NT2/D1 (cell line): ENCODE measurements around the gene PCDHA2.
"Not testable (repeated sequence)": the region's sequence is repeated elsewhere in the genome, so short reads cannot be mapped to it uniquely, and the experiment has no call there.

ENCODE experiments used
- DNase-seq: peaks from one replicate; pipeline ENCODE4 v3.0.0-alpha.2; 2011; ENCODE audit warnings: low read depth, low spot score
- H3K27me3 ChIP-seq: 2 replicates; pipeline ENCODE4 v1.6.0; 2011; ENCODE audit warnings: mild to moderate bottlenecking; ENCODE audit not compliant: insufficient read length, insufficient read depth
- H3K36me3 ChIP-seq: 2 replicates; pipeline ENCODE4 v1.6.1; 2011; ENCODE audit warnings: mild to moderate bottlenecking, low read length, mixed read lengths; ENCODE audit not compliant: insufficient read depth, insufficient read length
- H3K4me1 ChIP-seq: 2 replicates; pipeline ENCODE4 v1.5.1; 2011; ENCODE audit not compliant: insufficient read depth, insufficient read length
- H3K4me3 ChIP-seq: 2 replicates; pipeline ENCODE4 v1.5.1; 2011; ENCODE audit warnings: low read depth; ENCODE audit not compliant: insufficient read length
- H3K9ac ChIP-seq: 2 replicates; pipeline ENCODE4 v1.6.0; 2011; ENCODE audit warnings: low read depth; ENCODE audit not compliant: insufficient read length
- H3K9me3 ChIP-seq: 2 replicates; pipeline ENCODE4 v1.5.1; 2011; ENCODE audit warnings: mild to moderate bottlenecking, low read length; ENCODE audit not compliant: insufficient read depth
- SUZ12 ChIP-seq: IDR thresholded peaks from 2 replicates; pipeline ENCODE4 v1.6.1; 2011; ENCODE audit not compliant: insufficient read length, insufficient read depth; ENCODE audit errors: extremely low read depth
- YY1 ChIP-seq: IDR thresholded peaks from 2 replicates; pipeline ENCODE4 v1.6.1; 2011; ENCODE audit not compliant: insufficient read length, insufficient read depth
- ZNF274 ChIP-seq: IDR thresholded peaks from 2 replicates; pipeline ENCODE4 v1.6.1; 2011; ENCODE audit warnings: mild to moderate bottlenecking, low read depth, low read length

PCDHA2 gene

DNA sequence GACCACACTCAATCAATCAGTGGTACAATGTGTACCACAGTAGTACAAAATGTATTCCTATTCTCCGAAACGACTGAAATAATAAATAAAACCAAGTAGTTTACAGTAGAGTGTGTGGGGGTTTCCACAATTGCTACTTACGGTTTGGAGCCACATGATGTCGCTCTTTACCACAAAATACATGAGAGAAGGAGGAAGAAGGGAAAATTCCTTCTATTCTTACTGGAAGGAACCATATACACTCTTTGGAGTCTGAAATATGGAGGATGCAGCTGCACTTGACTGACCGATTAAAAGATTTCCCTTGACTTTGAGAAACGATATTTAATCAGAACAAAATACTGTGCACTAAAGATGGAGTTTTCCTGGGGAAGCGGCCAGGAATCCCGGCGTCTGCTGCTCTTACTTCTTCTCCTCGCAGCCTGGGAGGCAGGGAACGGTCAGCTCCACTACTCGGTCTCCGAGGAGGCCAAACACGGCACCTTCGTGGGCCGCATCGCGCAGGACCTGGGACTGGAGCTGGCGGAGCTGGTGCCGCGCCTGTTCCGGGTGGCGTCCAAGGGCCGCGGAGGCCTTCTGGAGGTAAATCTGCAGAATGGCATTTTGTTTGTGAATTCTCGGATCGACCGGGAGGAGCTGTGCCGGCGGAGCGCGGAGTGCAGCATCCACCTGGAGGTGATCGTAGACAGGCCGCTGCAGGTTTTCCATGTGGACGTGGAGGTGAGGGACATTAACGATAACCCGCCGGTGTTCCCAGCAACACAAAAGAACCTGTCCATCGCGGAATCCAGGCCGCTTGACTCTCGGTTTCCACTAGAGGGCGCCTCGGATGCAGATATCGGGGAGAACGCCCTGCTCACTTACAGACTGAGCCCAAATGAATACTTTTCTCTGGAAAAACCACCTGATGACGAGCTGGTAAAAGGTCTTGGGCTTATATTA is 12.5 kb downstream of the PCDHA2 start, which contains the start of gene PCDHA4:
PCDHA4 (plus strand) TSS at position 235 of the 942 bp plus-strand sequence.
- Histone ChIP-seq H3K9me3 (no peaks in the 10 kb centered on the region; the same call in 1 of the 2 replicates), H3K4me3 (peak within 1 kb of the TSS; percentile 73), H3K27me3 (no peaks in the 10 kb centered on the region), H3K9ac (peak within 1 kb of the TSS; percentile 82), H3K4me1 (no peaks in the 10 kb centered on the region), H3K36me3 (no peaks in the 10 kb centered on the region)
- DNase-seq, result peak; percentile 43
- TF ChIP-seq ZNF274 (no peak), SUZ12 (no peak), YY1 (no peak)

DNA sequence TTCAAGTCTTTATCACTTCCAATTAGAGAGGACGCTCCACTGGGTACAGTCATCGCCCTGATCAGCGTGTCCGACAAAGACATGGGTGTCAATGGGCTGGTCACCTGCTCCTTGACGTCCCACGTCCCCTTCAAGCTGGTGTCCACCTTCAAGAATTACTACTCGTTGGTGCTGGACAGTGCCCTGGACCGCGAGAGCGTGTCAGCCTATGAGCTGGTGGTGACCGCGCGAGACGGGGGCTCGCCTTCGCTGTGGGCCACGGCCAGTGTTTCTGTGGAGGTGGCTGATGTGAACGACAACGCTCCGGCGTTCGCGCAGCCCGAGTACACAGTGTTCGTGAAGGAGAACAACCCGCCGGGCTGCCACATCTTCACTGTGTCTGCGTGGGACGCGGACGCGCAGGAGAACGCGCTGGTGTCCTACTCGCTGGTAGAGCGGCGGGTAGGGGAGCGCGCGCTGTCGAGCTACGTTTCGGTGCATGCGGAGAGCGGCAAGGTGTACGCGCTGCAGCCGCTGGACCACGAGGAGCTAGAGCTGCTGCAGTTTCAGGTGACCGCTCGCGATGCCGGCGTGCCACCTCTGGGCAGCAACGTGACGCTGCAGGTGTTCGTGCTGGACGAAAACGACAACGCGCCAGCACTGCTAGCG is 13.7 kb downstream of the PCDHA2 start:
- not testable (repeated sequence) for DNase-seq, H3K9me3 ChIP-seq, H3K36me3 ChIP-seq, H3K4me1 ChIP-seq, H3K4me3 ChIP-seq, H3K9ac ChIP-seq, H3K27me3 ChIP-seq

DNA sequence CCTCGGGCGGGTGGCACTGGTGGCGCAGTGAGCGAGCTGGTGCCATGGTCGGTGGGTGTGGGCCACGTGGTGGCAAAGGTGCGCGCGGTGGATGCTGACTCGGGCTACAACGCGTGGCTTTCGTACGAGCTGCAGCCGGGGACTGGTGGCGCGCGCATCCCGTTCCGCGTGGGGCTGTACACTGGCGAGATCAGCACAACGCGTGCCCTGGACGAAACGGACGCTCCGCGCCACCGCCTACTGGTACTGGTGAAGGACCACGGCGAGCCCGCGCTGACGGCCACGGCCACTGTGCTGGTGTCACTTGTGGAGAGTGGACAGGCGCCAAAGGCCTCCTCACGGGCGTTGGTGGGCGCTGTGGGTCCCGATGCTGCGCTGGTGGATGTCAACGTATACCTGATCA is 14.2 kb downstream of the PCDHA2 start:
- Histone ChIP-seq H3K4me3 (no peak overlapping the region), H3K9ac (no peak overlapping the region), H3K9me3 (no peaks in the 10 kb centered on the region), H3K4me1 (no peaks in the 10 kb centered on the region), H3K36me3 (no peaks in the 10 kb centered on the region), H3K27me3 (no peaks in the 10 kb centered on the region)
- no peak for DNase-seq
- TF ChIP-seq YY1, result no peak
- TF ChIP-seq SUZ12, result no peak
- no peak for TF ChIP-seq ZNF274

DNA sequence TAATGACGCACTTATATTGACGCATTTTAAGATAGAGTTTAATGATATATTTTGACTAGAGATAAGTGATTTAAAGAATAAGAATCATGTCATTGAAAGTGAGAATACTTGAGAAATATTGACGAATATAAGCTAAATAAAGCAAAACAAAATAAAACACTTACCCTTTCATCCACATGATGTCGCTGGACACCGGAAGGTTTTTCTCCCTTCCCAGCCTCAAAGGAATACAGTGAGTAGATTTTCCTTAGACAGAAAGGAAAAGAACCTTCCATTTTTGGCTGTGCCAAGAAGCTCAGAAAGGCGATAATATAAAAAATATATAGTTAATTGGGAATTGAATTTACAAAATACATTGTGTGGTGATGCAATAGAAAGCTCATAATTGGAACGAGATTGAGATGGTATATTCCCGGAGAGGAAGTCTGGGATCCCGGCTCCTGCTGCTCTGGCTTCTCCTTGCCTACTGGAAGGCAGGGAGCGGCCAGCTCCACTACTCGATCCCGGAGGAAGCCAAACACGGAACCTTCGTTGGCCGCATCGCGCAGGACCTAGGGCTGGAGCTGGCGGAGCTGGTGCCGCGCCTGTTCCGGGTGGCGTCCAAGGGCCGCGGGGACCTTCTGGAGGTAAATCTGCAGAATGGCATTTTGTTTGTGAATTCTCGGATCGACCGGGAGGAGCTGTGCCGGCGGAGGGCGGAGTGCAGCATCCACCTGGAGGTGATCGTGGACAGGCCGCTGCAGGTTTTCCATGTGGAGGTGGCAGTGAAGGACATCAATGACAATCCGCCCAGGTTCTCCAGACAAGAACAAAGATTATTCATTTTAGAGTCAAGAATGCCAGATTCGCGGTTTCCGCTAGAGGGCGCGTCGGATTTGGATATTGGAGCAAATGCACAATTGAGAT is 27.0 kb downstream of the PCDHA2 start, which contains the start of gene PCDHA5:
PCDHA5 (plus strand) TSS at position 239 of the 906 bp plus-strand sequence.
- Histone ChIP-seq H3K4me3 (no peak within 1 kb of the TSS), H3K27me3 (no peaks in the 10 kb centered on the region), H3K4me1 (no peaks in the 10 kb centered on the region), H3K9me3 (no peaks in the 10 kb centered on the region), H3K36me3 (no peaks in the 10 kb centered on the region), H3K9ac (no peak within 1 kb of the TSS)
- TF ChIP-seq ZNF274 (no peak), SUZ12 (no peak), YY1 (no peak)
- no peak for DNase-seq

DNA sequence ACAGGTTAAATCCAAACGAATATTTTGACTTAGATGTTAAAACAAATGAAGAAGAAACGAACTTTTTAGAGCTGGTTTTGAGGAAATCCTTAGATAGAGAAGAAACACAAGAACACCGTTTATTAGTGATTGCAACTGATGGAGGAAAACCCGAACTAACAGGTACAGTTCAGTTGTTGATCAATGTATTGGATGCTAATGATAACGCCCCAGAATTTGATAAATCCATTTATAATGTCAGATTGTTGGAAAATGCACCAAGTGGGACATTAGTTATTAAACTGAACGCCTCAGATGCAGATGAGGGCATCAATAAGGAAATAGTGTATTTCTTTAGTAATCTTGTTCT is 27.6 kb downstream of the PCDHA2 start:
- no peak overlapping the region for H3K9ac ChIP-seq
- H3K36me3 ChIP-seq, result no peaks in the 10 kb centered on the region
- no peak for DNase-seq
- no peaks in the 10 kb centered on the region for H3K27me3 ChIP-seq
- no peaks in the 10 kb centered on the region for H3K9me3 ChIP-seq
- TF ChIP-seq SUZ12, result no peak
- H3K4me1 ChIP-seq, result no peaks in the 10 kb centered on the region
- H3K4me3 ChIP-seq, result no peak overlapping the region

DNA sequence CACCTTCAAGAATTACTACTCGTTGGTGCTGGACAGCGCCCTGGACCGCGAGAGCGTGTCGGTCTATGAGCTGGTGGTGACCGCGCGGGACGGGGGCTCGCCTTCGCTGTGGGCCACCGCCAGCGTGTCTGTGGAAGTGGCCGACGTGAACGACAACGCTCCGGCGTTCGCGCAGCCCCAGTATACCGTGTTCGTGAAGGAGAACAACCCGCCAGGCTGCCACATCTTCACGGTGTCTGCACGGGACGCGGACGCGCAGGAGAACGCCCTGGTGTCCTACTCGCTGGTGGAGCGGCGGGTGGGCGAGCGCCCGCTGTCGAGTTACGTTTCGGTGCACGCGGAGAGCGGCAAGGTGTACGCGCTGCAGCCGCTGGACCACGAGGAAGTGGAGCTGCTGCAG is 28.3 kb downstream of the PCDHA2 start:
- DNase-seq, H3K4me3 ChIP-seq, H3K4me1 ChIP-seq, H3K27me3 ChIP-seq, H3K9ac ChIP-seq, H3K36me3 ChIP-seq, H3K9me3 ChIP-seq: not testable (repeated sequence)

DNA sequence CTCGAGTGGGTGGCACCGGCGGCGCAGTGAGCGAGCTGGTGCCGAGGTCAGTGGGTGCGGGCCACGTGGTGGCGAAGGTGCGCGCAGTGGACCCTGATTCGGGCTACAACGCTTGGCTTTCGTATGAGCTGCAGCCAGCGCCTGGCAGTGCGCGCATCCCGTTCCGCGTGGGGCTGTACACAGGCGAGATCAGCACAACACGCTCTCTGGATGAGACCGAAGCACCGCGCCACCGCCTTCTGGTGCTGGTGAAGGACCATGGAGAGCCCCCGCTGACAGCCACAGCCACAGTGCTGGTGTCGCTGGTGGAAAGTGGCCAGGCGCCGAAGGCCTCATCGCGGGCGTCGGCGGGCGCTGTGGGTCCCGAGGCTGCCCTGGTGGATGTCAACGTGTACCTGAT is 28.8 kb downstream of the PCDHA2 start:
- H3K27me3 ChIP-seq, result no peaks in the 10 kb centered on the region
- no peak overlapping the region for H3K9ac ChIP-seq
- H3K36me3 ChIP-seq, result no peaks in the 10 kb centered on the region
- H3K9me3 ChIP-seq, result no peaks in the 10 kb centered on the region
- no peak overlapping the region for H3K4me3 ChIP-seq
- DNase-seq, result no peak
- no peak for TF ChIP-seq SUZ12
- no peak for TF ChIP-seq ZNF274
- TF ChIP-seq YY1, result no peak
- no peaks in the 10 kb centered on the region for H3K4me1 ChIP-seq
